NCI-H2227 (cell line): Measurements from ENCODE around the gene ARHGEF33.

Source experiments
- DNase-seq: peaks from one replicate; lab custom pipeline; 2025; ENCODE audit not compliant: unreplicated experiment; lab: John Stamatoyannopoulos, UW

Gene ARHGEF33

GRCh38 chr2:38951766-38952165, 62.1 kb downstream of the ARHGEF33 start:
- DNase-seq: no peak

GRCh38 chr2:38957972-38958371, 68.3 kb downstream of the ARHGEF33 start:
- no peak for DNase-seq

GRCh38 chr2:38959466-38959865, 69.8 kb downstream of the ARHGEF33 start:
- no peak for DNase-seq

- no peak for DNase-seq
Measured at GRCh38 chr2:38959938-38960608, 70.4 kb downstream of the ARHGEF33 start.

GRCh38 chr2:38960609-38961320, 71.1 kb downstream of the ARHGEF33 start:
- DNase-seq: no peak

GRCh38 chr2:38966006-38966405, 76.3 kb downstream of the ARHGEF33 start:
- DNase-seq: no peak

- no peak for DNase-seq
Measured at GRCh38 chr2:38966678-38967077, 77.0 kb downstream of the ARHGEF33 start.

GRCh38 chr2:38968021-38968420, 78.3 kb downstream of the ARHGEF33 start:
- no peak for DNase-seq

- no peak for DNase-seq
Measured at GRCh38 chr2:38971377-38971776, 81.7 kb downstream of the ARHGEF33 start.

- DNase-seq: no peak
Measured at GRCh38 chr2:38973266-38973665, 83.6 kb downstream of the ARHGEF33 start.

GRCh38 chr2:38975042-38975441, 85.4 kb downstream of the ARHGEF33 start:
- DNase-seq: no peak

- DNase-seq: no peak
Measured at GRCh38 chr2:38977047-38977446, 87.4 kb downstream of the ARHGEF33 start.

- no peak for DNase-seq
Measured at GRCh38 chr2:38978296-38978903, 88.7 kb downstream of the ARHGEF33 start.

- no peak for DNase-seq
Measured at GRCh38 chr2:38978908-38979307, 89.2 kb downstream of the ARHGEF33 start.

- peak; percentile 49 for DNase-seq
Measured at GRCh38 chr2:38981003-38981669, 91.5 kb downstream of the ARHGEF33 start.

- DNase-seq: no peak
Measured at GRCh38 chr2:38981670-38982357, 92.1 kb downstream of the ARHGEF33 start.

GRCh38 chr2:38982498-38982897, 92.8 kb downstream of the ARHGEF33 start:
- DNase-seq: no peak

- no peak for DNase-seq
Measured at GRCh38 chr2:38988716-38989115, 99.0 kb downstream of the ARHGEF33 start.

GRCh38 chr2:38991899-38992298, 102.2 kb downstream of the ARHGEF33 start:
- no peak for DNase-seq

GRCh38 chr2:38997781-38998180, 108.1 kb downstream of the ARHGEF33 start:
- no peak for DNase-seq

- DNase-seq: no peak
Measured at GRCh38 chr2:39000552-39000951, 110.9 kb downstream of the ARHGEF33 start.
